IgD-negative memory B cell (primary cell): ENCODE measurements around the gene PNCK. TPM values are rescaled to one million over a fixed set of nuclear protein-coding genes. Genes with fewer than 3 reads are reported as not detected.
A peak's percentile ranks its signal among the peaks of the same experiment; 100 is the strongest.

Experiments
- H3K27ac Mint-ChIP-seq, 3 donors: one replicate each; pipeline ENCODE4 v1.8.0; 2020 to 2022; ENCODE audit warnings: mild to moderate bottlenecking in 3 of 3, mixed read lengths in 3 of 3, moderate library complexity in 1 of 3
- H3K27me3 Mint-ChIP-seq: one replicate; pipeline ENCODE4 v1.8.0; 2021; ENCODE audit warnings: mixed read lengths
- H3K36me3 Mint-ChIP-seq: one replicate; pipeline ENCODE4 v1.8.0; 2020; ENCODE audit warnings: mild to moderate bottlenecking, mixed read lengths
- H3K4me1 Mint-ChIP-seq, 3 donors: one replicate each; pipeline ENCODE4 v1.8.0; 2020 to 2022; ENCODE audit warnings: mixed read lengths in 3 of 3, mild to moderate bottlenecking in 1 of 3
- H3K4me3 Mint-ChIP-seq, 4 donors: one replicate each; pipeline ENCODE4 v1.8.0; 2020 to 2022; ENCODE audit warnings: mild to moderate bottlenecking in 4 of 4, mixed read lengths in 4 of 4, moderate library complexity in 3 of 4
- H3K9me3 Mint-ChIP-seq, 3 donors: one replicate each; pipeline ENCODE4 v1.8.0; 2020 to 2021; ENCODE audit warnings: mixed read lengths in 3 of 3, mild to moderate bottlenecking in 1 of 3
- polyA plus RNA-seq: library from polyadenylated mRNA; unstranded; fragments of 300-500 nt; fragmentation: Illumina TruSeq; gene quantifications from one replicate; pipeline ENCODE4 v1.2.3, GENCODE V29; 2021

Gene PNCK
- polyA plus RNA-seq, 1 donor from 2014 or later: not detected

GRCh38 chrX:153667281-153667955, 6.2 kb downstream of the PNCK start:
- peaks cover 2% of the 10 kb centered on the region for H3K27me3 Mint-ChIP-seq
- H3K27ac Mint-ChIP-seq: peak overlapping the region in 1 of 3 donors; percentile 60
- peaks cover 0 to 5% (median 4%) of the 10 kb centered on the region in 3 donors for H3K4me1 Mint-ChIP-seq
- H3K36me3 Mint-ChIP-seq: no peaks in the 10 kb centered on the region
- H3K4me3 Mint-ChIP-seq: peak overlapping the region in 3 of 4 donors; percentile 58 to 89 (median 74)
- H3K9me3 Mint-ChIP-seq: peaks cover 0 to 3% (median 0%) of the 10 kb centered on the region in 3 donors

- Mint-ChIP-seq H3K27ac (no peak overlapping the region), H3K27me3 (peaks cover 7% of the 10 kb centered on the region), H3K4me3 (peak overlapping the region in 1 of 4 donors; percentile 17), H3K4me1 (peaks cover 3 to 5% (median 4%) of the 10 kb centered on the region in 3 donors), H3K9me3 (peaks cover 0 to 8% (median 3%) of the 10 kb centered on the region in 3 donors), H3K36me3 (no peaks in the 10 kb centered on the region)
These were observed 7.8 kb downstream of the PNCK start for GRCh38 chrX:153665726-153666306.

- peaks cover 0 to 8% (median 3%) of the 10 kb centered on the region in 3 donors for H3K9me3 Mint-ChIP-seq
These were observed 11.3 kb downstream of the PNCK start for GRCh38 chrX:153662266-153662665.

GRCh38 chrX:153659268-153659667, 14.3 kb downstream of the PNCK start:
- H3K9me3 Mint-ChIP-seq: peaks cover 0 to 8% (median 0%) of the 10 kb centered on the region in 3 donors
- H3K4me3 Mint-ChIP-seq: no peak overlapping the region
- H3K36me3 Mint-ChIP-seq: no peaks in the 10 kb centered on the region
- peak overlapping the region in 1 of 3 donors; percentile 40 for H3K27ac Mint-ChIP-seq
- H3K27me3 Mint-ChIP-seq: peaks cover 9% of the 10 kb centered on the region
- peaks cover 0 to 3% (median 0%) of the 10 kb centered on the region in 3 donors for H3K4me1 Mint-ChIP-seq

More at GRCh38 chrX:153662266-153662665, 11.3 kb downstream of the PNCK start:
- Mint-ChIP-seq H3K27ac (no peak overlapping the region), H3K36me3 (no peaks in the 10 kb centered on the region), H3K27me3 (peaks cover 9% of the 10 kb centered on the region), H3K4me1 (peaks cover 0 to 3% (median 0%) of the 10 kb centered on the region in 3 donors), H3K4me3 (peak overlapping the region in 2 of 4 donors; percentile 70 to 86)

- H3K27ac Mint-ChIP-seq: no peak overlapping the region
- peaks cover 7% of the 10 kb centered on the region for H3K27me3 Mint-ChIP-seq
- no peaks in the 10 kb centered on the region for H3K36me3 Mint-ChIP-seq
- H3K4me1 Mint-ChIP-seq: peaks cover 0 to 3% (median 0%) of the 10 kb centered on the region in 3 donors
- H3K4me3 Mint-ChIP-seq: no peak overlapping the region
- peaks cover 0 to 12% (median 8%) of the 10 kb centered on the region in 3 donors for H3K9me3 Mint-ChIP-seq
These were observed 16.5 kb downstream of the PNCK start for GRCh38 chrX:153657161-153657560.

- no peaks in the 10 kb centered on the region for H3K36me3 Mint-ChIP-seq
- H3K27me3 Mint-ChIP-seq: peaks cover 2% of the 10 kb centered on the region
- H3K27ac Mint-ChIP-seq: no peak overlapping the region
- no peak overlapping the region for H3K4me3 Mint-ChIP-seq
- no peaks in the 10 kb centered on the region for H3K4me1 Mint-ChIP-seq
- peaks cover 0 to 8% (median 4%) of the 10 kb centered on the region in 3 donors for H3K9me3 Mint-ChIP-seq
These were observed 20.1 kb downstream of the PNCK start for GRCh38 chrX:153653556-153653955.

GRCh38 chrX:153651540-153652079, 22.0 kb downstream of the PNCK start:
- Mint-ChIP-seq H3K36me3 (no peaks in the 10 kb centered on the region), H3K4me1 (no peaks in the 10 kb centered on the region), H3K4me3 (no peak overlapping the region), H3K27ac (no peak overlapping the region), H3K27me3 (no peaks in the 10 kb centered on the region), H3K9me3 (peaks cover 0 to 8% (median 4%) of the 10 kb centered on the region in 3 donors)

GRCh38 chrX:153650959-153651358, 22.7 kb downstream of the PNCK start:
- Mint-ChIP-seq H3K27me3 (peaks cover 3% of the 10 kb centered on the region), H3K9me3 (peaks cover 0 to 8% (median 4%) of the 10 kb centered on the region in 3 donors), H3K4me3 (no peak overlapping the region), H3K4me1 (no peaks in the 10 kb centered on the region), H3K36me3 (no peaks in the 10 kb centered on the region), H3K27ac (no peak overlapping the region)

GRCh38 chrX:153649915-153650782, 23.5 kb downstream of the PNCK start:
- H3K4me3 Mint-ChIP-seq: no peak overlapping the region
- H3K36me3 Mint-ChIP-seq: no peaks in the 10 kb centered on the region
- peaks cover 0 to 8% (median 4%) of the 10 kb centered on the region in 3 donors for H3K9me3 Mint-ChIP-seq
- no peaks in the 10 kb centered on the region for H3K4me1 Mint-ChIP-seq
- H3K27ac Mint-ChIP-seq: no peak overlapping the region
- peaks cover 6% of the 10 kb centered on the region for H3K27me3 Mint-ChIP-seq

- Mint-ChIP-seq H3K27me3 (peaks cover 6% of the 10 kb centered on the region), H3K4me3 (no peak overlapping the region), H3K27ac (no peak overlapping the region), H3K4me1 (no peaks in the 10 kb centered on the region), H3K36me3 (no peaks in the 10 kb centered on the region), H3K9me3 (peaks cover 0 to 8% (median 4%) of the 10 kb centered on the region in 3 donors)
These were observed 24.3 kb downstream of the PNCK start for GRCh38 chrX:153649178-153649914.

GRCh38 chrX:153648358-153649177, 25.0 kb downstream of the PNCK start:
- peaks cover 0 to under 1% (median 0%) of the 10 kb centered on the region in 3 donors for H3K4me1 Mint-ChIP-seq
- H3K4me3 Mint-ChIP-seq: no peak overlapping the region
- no peak overlapping the region for H3K27ac Mint-ChIP-seq
- H3K9me3 Mint-ChIP-seq: peaks cover 0 to 3% (median 1%) of the 10 kb centered on the region in 3 donors
- H3K36me3 Mint-ChIP-seq: no peaks in the 10 kb centered on the region
- H3K27me3 Mint-ChIP-seq: peaks cover 8% of the 10 kb centered on the region

- no peaks in the 10 kb centered on the region for H3K36me3 Mint-ChIP-seq
- peaks cover 14% of the 10 kb centered on the region for H3K27me3 Mint-ChIP-seq
- peaks cover 0 to 2% (median 0%) of the 10 kb centered on the region in 3 donors for H3K4me1 Mint-ChIP-seq
- peak overlapping the region in 3 of 4 donors; percentile 28 to 74 (median 30) for H3K4me3 Mint-ChIP-seq
- peaks cover 0 to 1% (median 0%) of the 10 kb centered on the region in 3 donors for H3K9me3 Mint-ChIP-seq
- no peak overlapping the region for H3K27ac Mint-ChIP-seq
These were observed 25.9 kb downstream of the PNCK start for GRCh38 chrX:153647461-153648357.
